ENCODE measurements around the gene ASB7.

ASB7 gene

DNA sequence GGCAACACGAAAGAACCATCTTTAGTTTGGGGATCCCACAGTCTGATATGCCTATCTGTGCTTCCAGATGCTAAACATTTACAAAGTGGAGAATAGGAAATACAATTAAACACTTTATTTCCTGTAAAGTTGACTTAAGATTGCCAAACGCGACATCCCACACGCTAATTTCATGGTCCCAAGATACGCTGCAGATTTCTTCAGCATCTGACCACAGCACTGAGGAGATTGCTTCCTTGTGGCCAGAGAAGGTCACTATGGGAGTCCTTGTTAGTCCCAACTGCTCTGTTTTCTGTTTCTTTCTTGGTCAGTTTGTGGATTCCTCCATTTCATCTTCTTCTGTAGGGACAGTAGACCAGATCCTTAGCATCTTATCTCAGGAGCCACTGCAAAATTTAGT lies 43.3 kb downstream of the ASB7 start:
- no peak for TF ChIP-seq CTCF (IDR thresholded peaks at IDR 0.05; ENCODE audit: low read depth, low read length)
- H3K4me3 ChIP-seq (ENCODE audit: low read depth, low read length): no peak overlapping the region

DNA sequence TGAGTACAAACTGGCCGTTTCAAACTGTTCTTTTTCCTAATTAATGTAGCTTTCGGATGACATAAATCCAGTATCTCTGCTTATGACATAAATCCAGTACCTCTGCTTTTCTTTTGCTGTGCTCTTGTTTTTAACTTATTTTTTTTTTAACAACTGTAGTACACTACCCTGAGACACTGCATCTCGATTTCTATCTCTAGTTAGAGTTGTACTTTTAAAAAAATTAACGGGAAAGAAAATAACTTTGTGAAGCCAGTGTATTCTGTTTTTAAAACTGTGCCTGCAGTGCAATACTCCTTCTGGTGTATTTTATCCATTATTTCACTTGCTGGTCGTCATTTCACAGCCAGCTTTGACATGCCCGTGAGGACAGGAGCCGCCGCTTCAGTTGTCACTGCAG lies 46.6 kb downstream of the ASB7 start:
- no peak overlapping the region for H3K4me3 ChIP-seq (ENCODE audit: low read depth, low read length)

GRCh38 chr15:100650685-100651084 lies 48.3 kb downstream of the ASB7 start:
- no peak for TF ChIP-seq CTCF (IDR thresholded peaks at IDR 0.05; ENCODE audit: low read depth, low read length)
- no peak overlapping the region for H3K4me3 ChIP-seq (ENCODE audit: low read depth, low read length)

More for the DNA sequence above, 46.6 kb downstream of the ASB7 start:
- TF ChIP-seq CTCF (IDR thresholded peaks at IDR 0.05; ENCODE audit: low read depth, low read length): no peak

- H3K4me3 ChIP-seq (ENCODE audit: low read depth, low read length): no peak overlapping the region
- no peak for TF ChIP-seq CTCF (IDR thresholded peaks at IDR 0.05; ENCODE audit: low read depth, low read length)
Measured at GRCh38 chr15:100651253-100651652, 48.9 kb downstream of the ASB7 start.

DNA sequence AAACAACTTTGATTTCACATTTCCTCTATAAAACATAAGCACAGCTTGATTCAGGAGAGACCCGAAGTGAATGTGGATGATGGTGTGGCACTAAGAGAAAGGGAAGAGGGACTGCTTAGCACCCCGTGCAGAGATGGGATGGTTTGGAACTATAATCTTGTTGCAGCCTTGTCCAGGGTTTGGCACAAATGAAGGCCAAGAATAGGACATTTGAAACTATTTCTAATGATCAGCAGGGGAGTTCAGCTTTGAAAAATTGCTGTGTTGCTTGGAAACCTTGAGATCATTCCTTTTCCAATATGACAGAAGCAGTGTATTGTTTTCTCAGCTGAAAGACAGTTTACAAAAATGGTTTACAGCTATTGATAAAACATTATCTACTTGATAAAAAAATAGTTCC lies 49.7 kb downstream of the ASB7 start:
- TF ChIP-seq CTCF (IDR thresholded peaks at IDR 0.05; ENCODE audit: low read depth, low read length): no peak
- no peak overlapping the region for H3K4me3 ChIP-seq (ENCODE audit: low read depth, low read length)

- TF ChIP-seq CTCF (IDR thresholded peaks at IDR 0.05; ENCODE audit: low read depth, low read length): no peak
- no peak overlapping the region for H3K4me3 ChIP-seq (ENCODE audit: low read depth, low read length)
Measured at GRCh38 chr15:100653608-100654007, 51.2 kb downstream of the ASB7 start.

GRCh38 chr15:100658895-100659294 lies 56.5 kb downstream of the ASB7 start:
- TF ChIP-seq CTCF (IDR thresholded peaks at IDR 0.05; ENCODE audit: low read depth, low read length): no peak
- no peak overlapping the region for H3K4me3 ChIP-seq (ENCODE audit: low read depth, low read length)

All from WI38 (cell line).